IPS-15b (cell line): ENCODE results near the gene FIG4.

Experiments
- H3K27me3 ChIP-seq: one replicate; pipeline ENCODE4 v1.6.1; 2013; ENCODE audit warnings: low read length; ENCODE audit not compliant: control insufficient read depth, insufficient read depth
- H3K36me3 ChIP-seq: one replicate; pipeline ENCODE4 v1.6.1; 2013; ENCODE audit warnings: low read length; ENCODE audit not compliant: control insufficient read depth, insufficient read depth
- H3K4me1 ChIP-seq: one replicate; pipeline ENCODE4 v1.6.1; 2013; ENCODE audit warnings: mild to moderate bottlenecking, low read length; ENCODE audit not compliant: control insufficient read depth, insufficient read depth
- H3K4me3 ChIP-seq: one replicate; pipeline ENCODE4 v1.5.1; 2013; ENCODE audit warnings: low read depth, low read length
- H3K9ac ChIP-seq: one replicate; pipeline ENCODE4 v1.6.1; 2013; ENCODE audit warnings: low read depth, mild to moderate bottlenecking, low read length
- H3K9me3 ChIP-seq: one replicate; pipeline ENCODE4 v1.6.1; 2013; ENCODE audit warnings: mild to moderate bottlenecking, low read length; ENCODE audit not compliant: control insufficient read depth, insufficient read depth

Gene FIG4

DNA sequence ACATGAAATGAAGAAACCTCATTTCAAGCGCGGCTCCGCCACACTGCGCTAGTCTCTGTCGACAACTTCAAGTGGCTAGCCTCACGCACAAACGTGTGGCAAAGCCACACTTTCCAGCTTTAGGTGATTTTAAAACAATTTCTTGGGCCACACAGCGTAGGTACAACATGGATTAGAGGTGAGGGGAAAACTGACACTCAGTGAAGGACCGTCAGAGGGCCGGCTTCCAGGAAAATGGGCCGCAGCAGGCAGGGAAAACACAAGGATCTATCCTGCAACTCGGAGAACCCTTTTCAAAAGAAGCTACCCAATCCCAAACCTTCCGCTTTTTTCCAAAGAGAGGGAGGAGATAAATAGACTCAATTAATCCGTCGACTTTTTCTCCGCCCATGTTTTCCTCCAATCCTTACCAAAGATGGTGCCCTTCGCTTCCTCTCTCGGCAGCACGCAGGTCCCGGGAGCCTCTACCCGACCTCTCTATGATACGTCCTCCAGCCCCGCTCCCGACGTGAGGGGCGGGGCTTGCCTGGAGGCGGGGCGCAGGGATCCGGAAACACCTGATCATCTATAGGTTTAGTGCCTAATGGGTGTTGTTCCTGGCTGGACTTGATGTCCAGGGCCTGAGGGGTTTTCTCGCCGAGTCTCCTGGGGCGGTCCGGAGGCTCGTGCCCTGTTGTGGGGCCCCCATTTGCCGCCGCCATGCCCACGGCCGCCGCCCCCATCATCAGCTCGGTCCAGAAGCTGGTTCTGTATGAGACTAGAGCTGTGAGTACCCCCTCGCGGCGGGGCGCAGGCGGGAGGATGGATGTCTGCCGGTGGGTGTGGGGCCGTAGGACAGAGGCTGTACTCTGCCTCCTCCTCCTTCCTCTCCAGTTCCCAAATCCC lies at the start of gene FIG4, which contains the start of gene AK9:
FIG4 (plus strand) TSS at position 560 of the 885 bp plus-strand sequence; CDS start at position 700, 140 bp downstream.
AK9 (minus strand) TSS at position 466 of the 885 bp plus-strand sequence. CDS start 15,457 bp downstream, outside the sequence.
- Histone ChIP-seq H3K4me3 (peak within 1 kb of the TSS; percentile 94), H3K9ac (peak within 1 kb of the TSS; percentile 56), H3K4me1 (no peaks in the 10 kb centered on the region), H3K27me3 (no peaks in the 10 kb centered on the region), H3K36me3 (no peaks in the 10 kb centered on the region), H3K9me3 (no peaks in the 10 kb centered on the region)

DNA sequence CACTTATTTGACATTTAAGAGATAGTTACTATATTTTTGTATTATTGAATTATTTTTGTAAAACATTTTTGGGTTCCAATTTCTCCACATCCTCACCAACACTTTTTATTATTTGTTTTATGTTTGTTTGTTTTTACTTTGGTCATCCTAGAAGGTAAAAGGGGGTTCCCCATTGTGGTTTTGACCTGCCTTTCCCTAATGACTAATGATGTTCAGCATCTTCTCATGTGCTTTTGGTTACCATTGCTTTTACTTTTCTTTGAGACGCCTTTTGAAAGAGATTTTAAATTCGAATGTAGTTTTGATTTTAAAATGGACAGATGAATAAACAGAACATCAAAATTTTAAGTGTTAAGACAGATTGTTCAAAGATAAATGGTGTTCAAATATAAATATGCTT lies 47.0 kb upstream of the FIG4 start:
- Histone ChIP-seq H3K4me3 (no peak overlapping the region), H3K36me3 (no peaks in the 10 kb centered on the region), H3K27me3 (no peaks in the 10 kb centered on the region), H3K4me1 (no peaks in the 10 kb centered on the region), H3K9ac (no peak overlapping the region), H3K9me3 (peaks cover 8% of the 10 kb centered on the region)

GRCh38 chr6:109653264-109653663 lies 37.8 kb upstream of the FIG4 start:
- H3K27me3 ChIP-seq = no peaks in the 10 kb centered on the region
- no peak overlapping the region for H3K9ac ChIP-seq
- no peaks in the 10 kb centered on the region for H3K4me1 ChIP-seq
- no peaks in the 10 kb centered on the region for H3K36me3 ChIP-seq
- H3K4me3 ChIP-seq = no peak overlapping the region
- no peaks in the 10 kb centered on the region for H3K9me3 ChIP-seq

- H3K27me3 ChIP-seq = no peaks in the 10 kb centered on the region
Measured at GRCh38 chr6:109655761-109656262, 35.3 kb upstream of the FIG4 start.

DNA sequence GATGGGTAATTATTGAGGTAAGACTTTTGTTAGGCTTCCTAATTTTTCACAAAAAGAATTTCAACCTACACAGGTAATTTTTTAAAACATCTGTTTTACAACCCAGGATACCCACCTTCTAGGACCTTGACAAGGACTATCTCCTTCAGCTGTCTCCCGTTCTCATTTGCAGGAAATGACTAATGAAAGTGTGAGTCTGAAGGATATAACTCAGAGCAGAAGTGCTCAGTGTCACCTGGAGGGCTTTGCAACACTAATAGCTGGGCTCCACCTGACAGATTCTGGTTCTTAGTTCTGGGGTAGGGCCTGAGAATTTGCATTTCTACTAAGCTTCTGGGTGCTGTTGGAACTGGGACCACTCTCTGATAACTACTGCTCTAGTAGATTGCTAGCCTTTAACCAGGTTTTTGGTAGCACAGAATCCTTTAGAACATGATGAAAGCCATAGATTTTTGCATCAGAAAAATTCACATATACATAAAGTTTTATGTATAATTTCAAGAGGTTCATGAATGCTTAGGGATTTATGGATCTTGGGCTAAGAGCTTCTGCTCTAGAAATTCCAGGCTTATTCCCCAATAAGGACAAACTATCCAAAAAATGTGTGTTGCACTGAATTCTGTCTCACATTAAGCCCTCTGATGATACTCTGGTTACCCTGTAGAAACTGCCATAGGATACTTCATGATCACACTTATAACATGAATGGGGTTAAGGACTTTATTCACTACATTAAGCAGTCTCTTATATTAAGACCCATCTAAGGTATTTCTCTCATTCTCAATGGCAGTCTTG lies 30.4 kb upstream of the FIG4 start:
- Histone ChIP-seq H3K4me3 (no peak overlapping the region), H3K9me3 (no peaks in the 10 kb centered on the region), H3K9ac (no peak overlapping the region), H3K27me3 (no peaks in the 10 kb centered on the region), H3K36me3 (no peaks in the 10 kb centered on the region), H3K4me1 (no peaks in the 10 kb centered on the region)

More at GRCh38 chr6:109655761-109656262, 35.3 kb upstream of the FIG4 start:
- no peaks in the 10 kb centered on the region for H3K4me1 ChIP-seq
- no peak overlapping the region for H3K9ac ChIP-seq
- H3K4me3 ChIP-seq = no peak overlapping the region
- H3K9me3 ChIP-seq = no peaks in the 10 kb centered on the region
- H3K36me3 ChIP-seq = no peaks in the 10 kb centered on the region

DNA sequence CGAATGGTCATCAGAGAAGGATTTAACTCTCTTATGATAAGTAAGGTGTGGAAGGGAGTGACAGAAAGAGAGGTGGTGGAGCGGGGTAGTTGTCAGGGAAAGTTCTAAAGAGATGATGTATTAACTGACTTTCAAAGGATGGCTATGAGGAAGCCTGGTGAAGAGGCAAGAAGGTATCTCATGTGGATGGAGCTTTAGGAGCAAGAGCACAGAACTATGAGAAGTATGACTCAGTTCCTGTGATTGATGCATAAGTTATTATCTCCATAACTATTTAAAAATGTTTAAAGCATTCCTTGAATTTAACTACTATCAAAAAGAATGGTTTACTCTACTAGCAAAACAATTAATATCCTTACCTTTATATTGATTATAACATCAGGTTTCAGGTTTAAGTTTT lies 28.9 kb upstream of the FIG4 start:
- no peaks in the 10 kb centered on the region for H3K9me3 ChIP-seq

DNA sequence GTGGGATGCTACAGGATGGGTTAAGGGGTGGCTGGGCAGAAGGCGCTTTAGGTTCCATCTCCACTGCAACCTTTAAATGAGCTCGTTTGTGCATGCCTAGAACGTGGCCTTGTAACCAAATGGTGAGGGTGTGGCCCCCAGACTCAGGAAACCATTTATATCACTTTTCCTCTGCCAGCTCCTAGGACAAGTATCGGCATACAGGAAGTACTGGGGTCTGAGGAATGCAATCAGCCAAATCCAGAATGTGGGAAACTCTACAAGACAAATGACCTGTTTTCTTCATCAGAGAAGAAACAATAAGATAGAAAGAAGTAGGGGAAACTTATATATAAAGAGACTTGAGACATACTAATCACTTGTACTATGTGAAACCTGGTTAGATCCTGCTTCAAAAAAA lies 21.3 kb upstream of the FIG4 start:
- Histone ChIP-seq H3K4me1 (no peaks in the 10 kb centered on the region), H3K27me3 (no peaks in the 10 kb centered on the region), H3K9me3 (no peaks in the 10 kb centered on the region)

More for the DNA sequence above, 28.9 kb upstream of the FIG4 start:
- no peaks in the 10 kb centered on the region for H3K4me1 ChIP-seq
- H3K27me3 ChIP-seq = no peaks in the 10 kb centered on the region
- no peaks in the 10 kb centered on the region for H3K36me3 ChIP-seq
- H3K4me3 ChIP-seq = no peak overlapping the region
- H3K9ac ChIP-seq = no peak overlapping the region

DNA sequence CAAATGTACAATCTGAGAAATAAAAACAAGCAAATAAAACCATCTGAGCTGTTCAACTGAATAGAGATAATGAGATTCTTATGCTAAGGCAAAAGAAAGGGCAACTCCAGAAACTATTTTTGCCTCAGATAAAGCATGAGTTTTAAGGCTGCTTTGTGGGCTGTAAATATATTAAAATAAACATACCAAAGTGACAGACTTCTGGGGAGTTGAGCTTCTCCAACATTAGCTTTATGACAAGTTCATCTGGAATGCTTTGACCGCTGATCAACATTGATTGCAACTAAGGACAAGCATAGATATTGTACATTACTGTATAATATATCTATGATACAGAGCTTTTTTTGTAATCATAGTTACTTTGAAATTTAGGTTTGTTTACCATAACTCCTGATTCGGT lies 19.4 kb upstream of the FIG4 start:
- no peaks in the 10 kb centered on the region for H3K4me1 ChIP-seq
- no peak overlapping the region for H3K9ac ChIP-seq
- H3K4me3 ChIP-seq = no peak overlapping the region
- no peaks in the 10 kb centered on the region for H3K36me3 ChIP-seq
- H3K9me3 ChIP-seq = no peaks in the 10 kb centered on the region
- no peaks in the 10 kb centered on the region for H3K27me3 ChIP-seq

More for the DNA sequence above, 21.3 kb upstream of the FIG4 start:
- Histone ChIP-seq H3K36me3 (no peaks in the 10 kb centered on the region), H3K9ac (no peak overlapping the region), H3K4me3 (no peak overlapping the region)

- H3K9ac ChIP-seq = no peak overlapping the region
- no peaks in the 10 kb centered on the region for H3K27me3 ChIP-seq
- H3K4me1 ChIP-seq = no peaks in the 10 kb centered on the region
- H3K4me3 ChIP-seq = no peak overlapping the region
- H3K36me3 ChIP-seq = no peaks in the 10 kb centered on the region
- H3K9me3 ChIP-seq = no peaks in the 10 kb centered on the region
Measured at GRCh38 chr6:109672175-109672574, 18.9 kb upstream of the FIG4 start.

- Histone ChIP-seq H3K4me3 (no peak overlapping the region), H3K36me3 (no peaks in the 10 kb centered on the region), H3K27me3 (no peaks in the 10 kb centered on the region), H3K4me1 (no peaks in the 10 kb centered on the region), H3K9ac (no peak overlapping the region), H3K9me3 (no peaks in the 10 kb centered on the region)
Measured at GRCh38 chr6:109672839-109673238, 18.3 kb upstream of the FIG4 start.

DNA sequence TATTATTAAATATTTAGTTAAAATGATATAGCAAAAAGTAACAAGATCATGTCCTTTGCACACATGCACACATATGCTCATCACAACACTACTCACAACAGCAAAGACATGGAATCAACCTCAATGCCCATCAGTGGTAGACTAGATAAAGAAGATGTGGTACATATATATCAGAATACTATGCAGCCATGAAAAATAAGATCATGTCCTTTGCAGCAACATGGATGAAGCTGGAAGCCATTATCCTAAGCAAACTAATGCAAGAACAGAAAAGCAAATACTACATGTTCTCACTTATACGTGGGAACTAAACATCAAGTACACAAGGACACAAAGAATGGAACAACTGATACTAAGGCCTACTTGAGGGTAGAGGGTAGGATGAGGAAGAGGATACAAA lies 14.4 kb upstream of the FIG4 start:
- H3K4me1 ChIP-seq = peaks cover 2% of the 10 kb centered on the region
- H3K4me3 ChIP-seq = no peak overlapping the region
- H3K36me3 ChIP-seq = no peaks in the 10 kb centered on the region
- no peak overlapping the region for H3K9ac ChIP-seq
- no peaks in the 10 kb centered on the region for H3K9me3 ChIP-seq
- no peaks in the 10 kb centered on the region for H3K27me3 ChIP-seq
